HFFc6 (cell line): ENCODE measurements around the gene ERBB4. TPM values are rescaled to one million over a fixed set of nuclear protein-coding genes. Genes with fewer than 3 reads are reported as not detected.

ENCODE experiments used
- DNase-seq: peaks from one replicate; pipeline ENCODE4 v3.0.0-alpha.2; 2018
- H3K27ac Mint-ChIP-seq: 2 replicates; pipeline ENCODE4 v1.8.0; 2020; ENCODE audit warnings: mild to moderate bottlenecking, mixed read lengths
- H3K27me3 Mint-ChIP-seq: 2 replicates; pipeline ENCODE4 v1.8.0; 2021; ENCODE audit warnings: mild to moderate bottlenecking, moderate library complexity, mixed read lengths; ENCODE audit not compliant: insufficient read depth
- H3K36me3 Mint-ChIP-seq: 2 replicates; pipeline ENCODE4 v1.8.0; 2021; ENCODE audit warnings: low read depth, mixed read lengths
- H3K4me1 Mint-ChIP-seq: 2 replicates; pipeline ENCODE4 v1.8.0; 2020; ENCODE audit warnings: low read depth, mixed read lengths
- H3K4me3 Mint-ChIP-seq: 2 replicates; pipeline ENCODE4 v1.8.0; 2020; ENCODE audit warnings: mild to moderate bottlenecking, moderate library complexity, mixed read lengths
- H3K9me3 Mint-ChIP-seq: 2 replicates; pipeline ENCODE4 v1.8.0; 2020; ENCODE audit warnings: mild to moderate bottlenecking, mixed read lengths
- CTCF ChIP-seq: fragments of 200-600 bp; sonication (generic); IDR thresholded peaks from 2 replicates; pipeline ENCODE4 v1.5.0; 2021; ENCODE audit warnings: antibody characterized with exemption, mild to moderate bottlenecking
- total RNA-seq, 6 experiments: library from RNA; stranded (reverse); fragmentation: NEBNext Ultra II Directional; extraction: Animal tissue kit (Norgen Biotek cat#: 25700); gene quantifications; 2 replicates in 1 of 6; 3 replicates in 5 of 6; pipeline ENCODE4 v1.2.3, GENCODE V29; 2021

The ERBB4 gene
- total RNA-seq, 6 experiments from 2014 or later, result not detected

- H3K27ac Mint-ChIP-seq, result no peak overlapping the region
- TF ChIP-seq CTCF, result no peak
- H3K36me3 Mint-ChIP-seq, result no peaks in the 10 kb centered on the region
- no peak overlapping the region for H3K4me3 Mint-ChIP-seq
- no peaks in the 10 kb centered on the region for H3K27me3 Mint-ChIP-seq
- peaks cover 11% of the 10 kb centered on the region for H3K9me3 Mint-ChIP-seq
- DNase-seq, result no peak
- no peaks in the 10 kb centered on the region for H3K4me1 Mint-ChIP-seq
Measured at GRCh38 chr2:211391189-211391567, 1147.4 kb downstream of the ERBB4 start.

DNA sequence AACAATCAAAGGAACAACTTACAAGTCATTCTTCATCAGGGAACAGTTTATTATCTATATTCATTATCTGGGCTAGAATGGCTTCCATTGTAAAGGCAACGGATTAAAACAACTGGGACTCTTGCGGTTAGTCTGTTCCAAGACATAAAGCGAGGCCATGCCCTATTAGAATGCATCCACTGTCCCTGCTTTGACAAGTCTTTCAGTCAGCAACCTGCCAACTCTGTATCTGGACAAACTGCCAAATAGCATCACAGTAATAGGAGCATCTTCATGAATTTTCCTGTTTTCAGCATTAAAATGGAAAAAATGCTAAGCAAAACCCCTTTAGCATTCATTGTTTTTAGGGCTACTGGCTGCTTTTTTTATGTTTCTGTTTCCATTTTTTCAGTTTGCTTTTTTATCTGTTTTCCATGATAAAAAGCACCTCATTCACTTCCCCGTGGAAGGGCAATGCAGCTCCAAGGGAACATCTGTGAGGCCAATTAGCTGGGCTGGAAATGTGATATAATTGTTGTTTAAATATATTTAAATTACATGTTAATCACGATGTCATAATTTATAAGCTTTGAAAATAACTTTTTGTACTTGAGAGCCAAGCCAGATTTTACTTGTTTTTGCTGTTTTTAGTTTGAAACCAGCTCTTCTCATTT is 1147.9 kb downstream of the ERBB4 start:
- no peak overlapping the region for H3K4me3 Mint-ChIP-seq

DNA sequence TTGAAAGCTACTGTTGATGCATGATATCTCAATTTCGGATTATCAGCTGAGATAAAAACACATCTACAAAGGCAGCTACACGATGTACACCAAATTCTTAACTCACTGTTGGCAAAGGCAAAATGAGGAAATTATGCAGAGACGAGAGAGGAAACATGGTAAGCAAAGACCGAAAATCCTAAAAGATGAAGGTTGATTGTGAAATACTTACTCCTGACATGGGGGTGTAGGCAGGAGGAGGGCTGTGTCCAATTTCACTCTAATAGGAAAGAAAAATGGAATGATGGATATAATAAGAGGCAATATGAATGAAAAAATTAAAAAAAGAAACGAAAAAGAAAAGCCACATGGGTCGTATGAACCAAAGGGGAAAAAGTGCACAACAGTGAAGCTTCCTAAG is 1150.9 kb downstream of the ERBB4 start:
- no peak for TF ChIP-seq CTCF
- no peaks in the 10 kb centered on the region for H3K27me3 Mint-ChIP-seq
- no peaks in the 10 kb centered on the region for H3K36me3 Mint-ChIP-seq
- no peak overlapping the region for H3K27ac Mint-ChIP-seq
- no peak overlapping the region for H3K4me3 Mint-ChIP-seq
- no peaks in the 10 kb centered on the region for H3K4me1 Mint-ChIP-seq
- no peak for DNase-seq
- H3K9me3 Mint-ChIP-seq, result peaks cover 22% of the 10 kb centered on the region

More for the DNA sequence above, 1147.9 kb downstream of the ERBB4 start:
- H3K27me3 Mint-ChIP-seq, result no peaks in the 10 kb centered on the region
- no peak overlapping the region for H3K27ac Mint-ChIP-seq
- no peaks in the 10 kb centered on the region for H3K4me1 Mint-ChIP-seq
- H3K9me3 Mint-ChIP-seq, result peaks cover 11% of the 10 kb centered on the region
- DNase-seq, result no peak
- no peaks in the 10 kb centered on the region for H3K36me3 Mint-ChIP-seq
- no peak for TF ChIP-seq CTCF

DNA sequence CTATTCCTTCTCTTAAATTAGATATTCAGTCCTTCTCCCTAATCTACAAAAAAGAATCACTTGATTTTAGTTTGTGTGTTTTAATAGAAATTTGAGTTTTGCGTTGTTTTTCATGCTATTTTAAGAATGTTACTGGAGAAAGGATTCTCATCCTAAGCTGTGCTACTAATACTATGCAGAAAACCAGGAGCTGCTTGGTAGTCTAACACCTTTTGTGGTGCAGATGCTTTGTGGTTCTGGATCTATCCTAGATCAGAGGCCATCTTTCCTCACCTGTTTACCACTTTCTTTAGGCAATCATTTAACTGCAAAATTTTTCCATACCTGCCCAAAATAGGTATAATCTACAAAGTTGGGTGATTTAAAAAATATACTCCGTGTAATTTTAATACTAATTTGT is 1158.6 kb downstream of the ERBB4 start:
- H3K27me3 Mint-ChIP-seq, result no peaks in the 10 kb centered on the region
- TF ChIP-seq CTCF, result no peak
- no peak for DNase-seq
- no peaks in the 10 kb centered on the region for H3K36me3 Mint-ChIP-seq
- H3K4me1 Mint-ChIP-seq, result no peaks in the 10 kb centered on the region
- no peak overlapping the region for H3K27ac Mint-ChIP-seq
- peaks cover 39% of the 10 kb centered on the region for H3K9me3 Mint-ChIP-seq
- no peak overlapping the region for H3K4me3 Mint-ChIP-seq

DNA sequence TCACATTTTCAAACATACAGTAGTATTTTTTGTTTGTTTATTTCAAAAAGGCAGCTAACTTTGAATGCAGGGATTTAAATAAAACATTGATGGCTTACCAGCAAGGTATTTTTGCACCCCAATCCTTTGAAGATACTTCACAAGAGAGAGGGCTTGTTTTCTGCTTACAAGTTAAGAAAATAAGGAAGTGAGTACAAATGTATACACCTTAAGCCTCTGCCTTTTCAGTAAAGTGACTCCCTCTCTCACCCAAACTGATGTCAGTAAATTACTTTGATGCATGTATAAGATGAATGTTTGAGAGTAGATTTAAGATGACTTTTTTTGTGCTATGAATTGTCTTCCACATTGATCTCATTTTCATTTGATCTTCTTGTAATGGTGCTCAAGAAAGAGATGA is 1162.2 kb downstream of the ERBB4 start:
- no peaks in the 10 kb centered on the region for H3K4me1 Mint-ChIP-seq
- TF ChIP-seq CTCF, result no peak
- no peak overlapping the region for H3K27ac Mint-ChIP-seq
- no peaks in the 10 kb centered on the region for H3K27me3 Mint-ChIP-seq
- H3K9me3 Mint-ChIP-seq, result peaks cover 34% of the 10 kb centered on the region
- H3K36me3 Mint-ChIP-seq, result no peaks in the 10 kb centered on the region
- no peak overlapping the region for H3K4me3 Mint-ChIP-seq
- no peak for DNase-seq

DNA sequence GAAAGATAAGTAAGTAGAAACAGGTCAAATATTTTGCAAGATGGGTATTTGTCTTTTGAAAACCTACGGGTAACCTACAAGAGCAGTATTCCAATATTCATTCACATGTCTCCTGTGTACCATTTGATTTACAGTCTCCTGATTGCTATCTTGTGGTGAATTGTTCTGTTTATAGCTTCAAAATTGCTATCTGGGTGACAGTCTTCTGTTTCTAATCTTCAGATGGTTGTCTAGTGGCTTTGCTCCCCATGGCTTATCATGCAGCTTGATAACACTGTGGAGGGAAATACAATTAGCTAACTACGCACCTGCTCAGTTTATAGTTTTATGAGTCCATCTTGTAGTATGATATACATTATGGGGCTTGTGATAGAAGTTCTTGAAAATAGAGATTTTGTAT is 1165.4 kb downstream of the ERBB4 start:
- DNase-seq, result no peak
- no peaks in the 10 kb centered on the region for H3K27me3 Mint-ChIP-seq
- no peak overlapping the region for H3K4me3 Mint-ChIP-seq
- peaks cover 40% of the 10 kb centered on the region for H3K9me3 Mint-ChIP-seq
- no peaks in the 10 kb centered on the region for H3K4me1 Mint-ChIP-seq
- no peaks in the 10 kb centered on the region for H3K36me3 Mint-ChIP-seq
- TF ChIP-seq CTCF, result no peak
- H3K27ac Mint-ChIP-seq, result no peak overlapping the region
